Measurements from ENCODE around the gene EVA1A.
A peak's percentile ranks its signal among the peaks of the same experiment; 100 is the strongest.

The EVA1A gene

GRCh38 chr2:75465317-75465984 lies 95.3 kb downstream of the EVA1A start:
- H4K20me1 ChIP-seq (ENCODE audit: low read depth, low read length), result no peaks in the 10 kb centered on the region
- TF ChIP-seq, protein P1, sequence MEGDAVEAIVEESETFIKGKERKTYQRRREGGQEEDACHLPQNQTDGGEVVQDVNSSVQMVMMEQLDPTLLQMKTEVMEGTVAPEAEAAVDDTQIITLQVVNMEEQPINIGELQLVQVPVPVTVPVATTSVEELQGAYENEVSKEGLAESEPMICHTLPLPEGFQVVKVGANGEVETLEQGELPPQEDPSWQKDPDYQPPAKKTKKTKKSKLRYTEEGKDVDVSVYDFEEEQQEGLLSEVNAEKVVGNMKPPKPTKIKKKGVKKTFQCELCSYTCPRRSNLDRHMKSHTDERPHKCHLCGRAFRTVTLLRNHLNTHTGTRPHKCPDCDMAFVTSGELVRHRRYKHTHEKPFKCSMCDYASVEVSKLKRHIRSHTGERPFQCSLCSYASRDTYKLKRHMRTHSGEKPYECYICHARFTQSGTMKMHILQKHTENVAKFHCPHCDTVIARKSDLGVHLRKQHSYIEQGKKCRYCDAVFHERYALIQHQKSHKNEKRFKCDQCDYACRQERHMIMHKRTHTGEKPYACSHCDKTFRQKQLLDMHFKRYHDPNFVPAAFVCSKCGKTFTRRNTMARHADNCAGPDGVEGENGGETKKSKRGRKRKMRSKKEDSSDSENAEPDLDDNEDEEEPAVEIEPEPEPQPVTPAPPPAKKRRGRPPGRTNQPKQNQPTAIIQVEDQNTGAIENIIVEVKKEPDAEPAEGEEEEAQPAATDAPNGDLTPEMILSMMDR (IDR thresholded peaks at IDR 0.05; ENCODE audit: insufficient read depth, low read length, poor library complexity, severe bottlenecking), result no peak
- no peak for TF ChIP-seq EZH2phosphoT487 (conservative IDR thresholded peaks at IDR 0.05; ENCODE audit: low read length)
- H3F3A ChIP-seq (ENCODE audit: insufficient read depth), result no peaks in the 10 kb centered on the region
- no peak overlapping the region for H3K27ac ChIP-seq (ENCODE audit: low read depth, low read length)
- no peaks in the 10 kb centered on the region for H3K79me2 ChIP-seq (ENCODE audit: insufficient read depth, low read length)
- 0 out of 2 replicates have a peak, but pooled peaks cover 2% of the 10 kb centered on the region for H3K27me3 ChIP-seq (ENCODE audit: low read length)
- no peaks in the 10 kb centered on the region for H3K9me3 ChIP-seq (ENCODE audit: insufficient read depth, low read length)
- H3K4me2 ChIP-seq (ENCODE audit: low read depth, low read length, poor library complexity, severe bottlenecking), result no peak overlapping the region
- H2AFZ ChIP-seq (ENCODE audit: low read depth, low read length, severe bottlenecking), result no peak overlapping the region
- H3K9ac ChIP-seq (ENCODE audit: low read length), result no peak overlapping the region
- no peaks in the 10 kb centered on the region for H3K36me3 ChIP-seq (ENCODE audit: low read length)
- no peaks in the 10 kb centered on the region for H3K9me2 ChIP-seq (replicated peaks; ENCODE audit: insufficient read depth, low read length)
- no peak overlapping the region for H3K4me3 ChIP-seq (ENCODE audit: insufficient read depth, low read length, poor library complexity, severe bottlenecking)

DNA sequence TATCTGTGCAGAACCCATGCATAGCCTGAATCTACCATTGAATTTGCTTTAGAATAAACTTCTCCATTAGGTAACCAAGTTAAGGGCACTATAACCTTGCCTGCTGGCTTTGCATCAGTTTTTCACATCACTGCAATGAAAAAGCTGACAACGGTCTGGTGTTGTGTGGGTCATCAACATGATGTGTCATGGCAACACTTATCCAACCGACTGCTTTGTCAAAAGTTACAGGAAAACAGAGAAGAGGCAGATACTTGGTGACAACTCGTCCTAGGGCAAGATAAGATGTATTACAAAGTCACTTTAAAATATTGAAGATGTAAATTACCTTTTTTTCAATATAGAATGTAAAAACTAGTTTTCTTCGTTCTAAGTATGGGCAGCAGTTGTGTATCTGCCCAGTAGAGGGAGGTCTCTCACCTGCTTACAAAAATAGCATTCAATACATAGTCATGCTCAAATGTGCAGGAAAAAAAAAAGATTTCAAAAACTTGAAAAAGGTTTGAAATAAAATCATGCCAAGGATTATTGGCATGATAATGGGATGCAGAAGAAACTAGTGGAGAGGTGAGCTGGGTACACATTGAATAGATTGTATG lies 96.3 kb downstream of the EVA1A start:
- Histone ChIP-seq H3K9me2 (replicated peaks; ENCODE audit: insufficient read depth, low read length) (no peaks in the 10 kb centered on the region), H3K4me3 (ENCODE audit: insufficient read depth, low read length, poor library complexity, severe bottlenecking) (no peak overlapping the region), H3K9ac (ENCODE audit: low read length) (no peak overlapping the region), H3K4me2 (ENCODE audit: low read depth, low read length, poor library complexity, severe bottlenecking) (no peak overlapping the region), H3K9me3 (ENCODE audit: insufficient read depth, low read length) (no peaks in the 10 kb centered on the region), H2AFZ (ENCODE audit: low read depth, low read length, severe bottlenecking) (no peak overlapping the region), H3K36me3 (ENCODE audit: low read length) (no peaks in the 10 kb centered on the region), H4K20me1 (ENCODE audit: low read depth, low read length) (no peaks in the 10 kb centered on the region), H3F3A (ENCODE audit: insufficient read depth) (no peaks in the 10 kb centered on the region), H3K79me2 (ENCODE audit: insufficient read depth, low read length) (no peaks in the 10 kb centered on the region), H3K27ac (ENCODE audit: low read depth, low read length) (no peak overlapping the region), H3K27me3 (ENCODE audit: low read length) (0 out of 2 replicates have a peak, but pooled peaks cover 2% of the 10 kb centered on the region)
- TF ChIP-seq EZH2phosphoT487 (conservative IDR thresholded peaks at IDR 0.05; ENCODE audit: low read length), result no peak
- TF ChIP-seq, protein P1 (IDR thresholded peaks at IDR 0.05; ENCODE audit: insufficient read depth, low read length, poor library complexity, severe bottlenecking), result peak; percentile 31

DNA sequence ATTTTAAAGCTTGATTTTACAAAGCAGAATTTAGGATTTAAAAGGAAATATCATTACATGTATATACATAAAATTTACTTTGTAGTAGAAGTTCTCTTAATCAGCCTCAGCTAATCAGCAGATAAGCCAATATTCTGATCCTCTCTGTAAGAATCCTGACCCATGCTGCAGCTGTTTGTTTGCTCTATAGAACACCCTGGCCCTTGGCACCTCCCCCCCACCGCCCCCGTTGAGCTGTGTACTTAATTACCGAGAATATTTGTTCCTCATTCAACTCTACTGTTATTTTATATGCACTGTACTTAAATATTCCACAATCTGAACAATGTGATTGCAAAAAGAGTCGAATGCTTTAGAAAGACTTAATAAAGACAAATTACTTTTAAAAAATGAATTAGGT lies 98.0 kb downstream of the EVA1A start:
- Histone ChIP-seq H3K9me2 (replicated peaks; ENCODE audit: insufficient read depth, low read length) (no peaks in the 10 kb centered on the region), H4K20me1 (ENCODE audit: low read depth, low read length) (no peaks in the 10 kb centered on the region), H3K4me2 (ENCODE audit: low read depth, low read length, poor library complexity, severe bottlenecking) (no peak overlapping the region), H2AFZ (ENCODE audit: low read depth, low read length, severe bottlenecking) (no peak overlapping the region), H3K36me3 (ENCODE audit: low read length) (no peaks in the 10 kb centered on the region), H3K79me2 (ENCODE audit: insufficient read depth, low read length) (no peaks in the 10 kb centered on the region), H3K27ac (ENCODE audit: low read depth, low read length) (no peak overlapping the region), H3F3A (ENCODE audit: insufficient read depth) (no peaks in the 10 kb centered on the region), H3K4me3 (ENCODE audit: insufficient read depth, low read length, poor library complexity, severe bottlenecking) (no peak overlapping the region), H3K9me3 (ENCODE audit: insufficient read depth, low read length) (no peaks in the 10 kb centered on the region), H3K27me3 (ENCODE audit: low read length) (peaks cover 2% of the 10 kb centered on the region; the same call in 1 of the 2 replicates), H3K9ac (ENCODE audit: low read length) (no peak overlapping the region)
- TF ChIP-seq, protein P1 (IDR thresholded peaks at IDR 0.05; ENCODE audit: insufficient read depth, low read length, poor library complexity, severe bottlenecking), result no peak
- no peak for TF ChIP-seq EZH2phosphoT487 (conservative IDR thresholded peaks at IDR 0.05; ENCODE audit: low read length)
